NT2/D1 (cell line): ENCODE results near the gene TSPAN5.

ENCODE experiments used
- YY1 ChIP-seq: IDR thresholded peaks from 2 replicates; pipeline ENCODE4 v1.6.1; 2011; ENCODE audit not compliant: insufficient read length, insufficient read depth
- ZNF274 ChIP-seq: IDR thresholded peaks from 2 replicates; pipeline ENCODE4 v1.6.1; 2011; ENCODE audit warnings: mild to moderate bottlenecking, low read depth, low read length

- no peak for TF ChIP-seq YY1
- no peak for TF ChIP-seq ZNF274
Measured at GRCh38 chr4:98469771-98470170, 188.6 kb downstream of the TSPAN5 start.
